ENCODE results near the gene PCBP3.
"Not testable (repeated sequence)": the region's sequence is repeated elsewhere in the genome, so short reads cannot be mapped to it uniquely, and the experiment has no call there.

The PCBP3 gene

GRCh38 chr21:45808663-45809062 is 165.1 kb downstream of the PCBP3 start:
- DNase-seq (ENCODE audit: low spot score), result not testable (repeated sequence)

DNA sequence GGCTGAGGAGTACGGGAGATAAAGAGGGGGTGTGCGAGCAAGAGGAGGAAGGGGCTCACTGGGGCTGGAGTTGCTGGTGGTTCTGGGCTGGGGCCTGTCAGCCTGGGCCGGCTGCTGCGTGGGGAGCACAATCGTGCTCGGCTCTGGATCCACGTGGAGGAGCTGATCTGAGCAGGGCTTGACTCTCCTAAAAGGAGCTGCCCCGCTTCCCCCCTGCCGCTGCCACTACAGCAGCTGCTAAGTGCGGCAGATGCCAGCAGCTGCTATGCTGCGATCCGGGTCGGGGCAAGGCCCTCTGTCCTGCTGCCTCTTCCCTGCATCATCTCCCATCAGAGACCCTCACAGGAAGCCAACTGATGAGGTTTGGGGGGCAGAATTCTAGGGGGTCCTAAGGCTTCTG is 165.9 kb downstream of the PCBP3 start:
- no peak for DNase-seq (ENCODE audit: low spot score)

DNA sequence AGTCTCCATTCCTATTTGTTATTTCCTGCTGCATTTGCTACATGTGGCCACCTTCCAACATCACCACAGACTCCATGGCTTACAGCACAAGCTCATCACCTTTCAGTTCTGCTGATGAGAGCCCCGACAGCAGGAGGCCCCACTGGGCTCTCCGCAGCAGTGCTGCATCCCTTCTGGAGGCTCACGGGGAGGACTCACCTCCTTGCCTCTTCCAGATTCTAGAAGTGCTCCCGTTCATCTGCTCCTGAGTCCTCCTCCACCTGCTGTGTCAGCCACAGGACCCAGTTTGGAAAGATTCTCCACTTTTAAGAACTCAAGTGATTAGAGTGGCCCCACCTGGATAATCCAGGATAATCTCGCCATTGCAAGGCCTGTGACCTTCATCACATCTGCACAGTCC is 167.6 kb downstream of the PCBP3 start:
- no peak for DNase-seq (ENCODE audit: low spot score)

- not testable (repeated sequence) for DNase-seq (ENCODE audit: low spot score)
Observed at GRCh38 chr21:45814210-45814940, 170.8 kb downstream of the PCBP3 start.

DNA sequence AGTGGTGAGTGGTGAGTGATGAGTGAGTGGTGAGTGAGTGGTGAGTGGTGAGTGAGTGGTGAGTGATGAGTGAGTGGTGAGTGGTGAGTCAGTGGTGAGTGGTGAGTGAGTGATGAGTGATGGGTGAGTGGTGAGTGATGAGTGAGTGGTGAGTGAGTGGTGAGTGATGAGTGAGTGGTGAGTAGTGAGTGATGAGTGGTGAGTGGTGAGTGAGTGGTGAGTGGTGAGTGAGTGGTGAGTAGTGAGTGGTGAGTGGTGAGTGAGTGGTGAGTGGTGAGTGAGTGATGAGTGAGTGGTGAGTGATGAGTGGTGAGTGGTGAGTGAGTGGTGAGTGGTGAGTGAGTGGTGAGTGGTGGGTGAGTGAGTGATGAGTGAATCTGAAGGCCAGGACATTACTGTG is 172.3 kb downstream of the PCBP3 start:
- not testable (repeated sequence) for DNase-seq (ENCODE audit: low spot score)

- DNase-seq (ENCODE audit: low spot score), result no peak
Observed at GRCh38 chr21:45816794-45817193, 173.3 kb downstream of the PCBP3 start.

DNA sequence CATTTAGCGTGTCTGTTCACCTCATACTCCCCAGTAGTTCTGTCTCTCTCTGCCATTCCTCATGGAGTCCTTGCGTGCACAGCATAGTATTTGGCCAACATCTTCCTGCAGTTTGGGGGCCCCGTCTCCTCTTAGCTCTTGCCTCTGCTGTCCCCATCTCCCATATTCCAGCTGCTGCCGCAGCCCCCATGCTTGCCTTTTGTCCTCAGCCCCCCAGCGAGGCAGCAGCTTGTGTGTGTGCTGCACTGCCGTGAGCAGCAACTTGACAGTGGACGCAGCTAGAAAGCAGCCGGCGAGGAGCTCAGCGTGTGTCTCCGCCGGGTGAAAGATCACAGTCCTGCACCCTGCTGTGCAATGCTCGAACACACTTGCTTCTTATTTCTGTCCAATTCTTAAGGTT is 173.8 kb downstream of the PCBP3 start:
- DNase-seq (ENCODE audit: low spot score), result no peak

DNA sequence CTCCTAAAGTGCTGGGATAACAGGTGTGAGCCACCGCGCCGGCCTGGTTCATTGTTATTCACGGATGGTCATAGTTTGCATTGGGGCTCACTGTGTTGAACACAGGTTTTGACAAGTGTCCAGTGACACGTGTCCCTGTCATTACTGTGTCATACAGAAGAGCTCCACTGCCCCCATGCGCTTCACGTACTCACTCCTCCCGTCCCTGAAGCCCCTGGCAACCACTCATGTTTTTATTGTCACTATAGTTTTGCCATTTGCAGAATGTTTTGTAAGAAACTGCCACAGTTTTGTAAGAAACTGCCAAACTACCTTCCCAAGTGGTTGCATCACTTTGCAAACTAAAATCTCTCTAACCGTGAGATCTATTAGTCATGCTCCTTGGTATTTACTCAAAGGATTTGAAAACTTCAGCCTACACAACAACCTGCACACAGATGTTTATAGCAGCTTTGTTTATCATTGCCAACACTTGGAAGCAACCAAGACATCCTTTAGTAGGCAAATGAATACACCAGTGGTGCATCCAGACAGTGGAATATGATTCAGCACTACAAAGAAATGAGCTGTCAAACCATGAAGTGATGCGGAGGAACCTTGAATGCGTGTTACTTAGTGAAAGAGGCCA is 174.9 kb downstream of the PCBP3 start:
- no peak for DNase-seq (ENCODE audit: low spot score)

DNA sequence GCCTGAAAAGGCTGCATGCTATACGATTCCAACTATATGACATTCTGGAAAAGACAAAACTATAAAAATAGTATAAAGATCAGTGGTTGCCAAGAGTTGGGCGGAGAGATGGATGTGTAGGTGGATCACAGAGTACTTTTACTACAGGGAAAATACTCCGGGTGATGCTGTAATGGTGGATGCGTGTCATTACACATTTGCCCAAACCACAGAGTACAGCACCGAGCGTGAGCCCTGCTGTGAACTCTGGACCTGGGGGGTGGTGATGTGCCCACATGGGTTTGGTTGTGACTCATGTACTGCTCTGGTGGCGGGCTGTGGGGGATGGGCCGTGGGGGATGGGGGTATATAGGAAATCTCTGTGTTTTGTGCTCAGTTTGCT is 175.4 kb downstream of the PCBP3 start:
- no peak for DNase-seq (ENCODE audit: low spot score)

DNA sequence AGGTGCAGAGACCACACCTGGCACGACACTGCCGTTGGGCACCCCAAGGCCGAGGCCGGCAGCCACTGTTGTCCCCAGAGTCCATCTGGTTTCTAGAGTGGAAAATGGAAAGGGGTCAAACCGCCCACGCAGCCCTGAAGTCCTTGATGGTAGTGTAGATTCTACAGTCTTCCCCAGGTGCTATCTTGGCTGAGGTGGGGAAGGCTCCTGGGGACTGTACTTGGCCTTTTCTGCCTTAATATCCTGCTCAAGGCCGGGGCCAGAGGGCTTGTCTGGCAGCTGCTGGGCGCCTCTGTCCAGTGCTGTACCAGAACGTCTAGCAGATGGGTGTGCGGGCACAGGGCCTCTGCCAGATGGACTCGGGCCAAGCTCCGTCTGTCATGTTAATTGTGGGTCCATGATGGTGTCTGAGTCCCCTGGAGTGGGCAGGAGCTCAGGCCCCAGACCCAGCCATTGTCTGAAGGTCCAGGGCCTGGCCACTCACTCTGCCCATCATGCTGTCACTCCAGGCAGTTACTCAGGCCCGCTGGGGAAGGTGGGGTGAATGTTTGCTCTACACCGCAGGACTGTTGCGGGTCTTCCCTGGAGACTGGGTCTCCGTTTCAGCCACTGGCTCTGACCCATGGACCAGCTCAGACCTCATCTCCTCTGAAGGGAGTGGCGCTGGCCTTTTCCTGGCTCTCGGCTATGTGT is 176.1 kb downstream of the PCBP3 start:
- no peak for DNase-seq (ENCODE audit: low spot score)

GRCh38 chr21:45820171-45821091 is 176.9 kb downstream of the PCBP3 start:
- peak; percentile 82 for DNase-seq (ENCODE audit: low spot score)

DNA sequence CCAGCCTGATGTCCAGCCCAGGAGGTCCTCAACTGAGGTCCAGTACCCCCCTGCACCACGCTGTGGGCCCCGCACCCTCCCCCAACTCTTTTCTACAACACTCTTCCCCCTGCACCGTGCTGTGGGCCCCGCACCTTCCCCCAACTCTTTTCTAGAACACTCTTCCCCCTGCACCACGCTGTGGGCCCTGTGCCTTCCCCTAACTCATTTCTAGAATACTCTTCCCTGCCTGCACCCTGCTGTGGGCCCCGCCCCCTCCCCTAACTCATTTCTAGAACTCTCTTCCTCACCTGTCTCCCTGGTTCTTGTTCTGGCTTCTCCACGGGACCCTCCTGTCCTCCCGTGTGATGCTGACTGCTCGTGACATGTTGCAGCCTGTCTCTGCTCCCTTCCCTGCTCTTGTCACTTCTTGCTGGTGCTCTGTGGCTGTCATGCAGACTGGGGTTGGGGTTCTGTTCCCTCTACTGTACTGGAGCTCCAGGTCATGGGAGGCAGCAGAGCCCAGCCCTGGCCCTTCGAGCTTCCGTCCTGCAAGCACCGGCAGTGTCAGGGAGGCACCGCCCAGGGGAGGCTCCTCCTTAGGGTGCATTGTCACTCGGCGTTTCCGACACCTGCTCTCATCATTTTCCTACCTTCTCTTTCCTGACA is 177.9 kb downstream of the PCBP3 start:
- no peak for DNase-seq (ENCODE audit: low spot score)

DNA sequence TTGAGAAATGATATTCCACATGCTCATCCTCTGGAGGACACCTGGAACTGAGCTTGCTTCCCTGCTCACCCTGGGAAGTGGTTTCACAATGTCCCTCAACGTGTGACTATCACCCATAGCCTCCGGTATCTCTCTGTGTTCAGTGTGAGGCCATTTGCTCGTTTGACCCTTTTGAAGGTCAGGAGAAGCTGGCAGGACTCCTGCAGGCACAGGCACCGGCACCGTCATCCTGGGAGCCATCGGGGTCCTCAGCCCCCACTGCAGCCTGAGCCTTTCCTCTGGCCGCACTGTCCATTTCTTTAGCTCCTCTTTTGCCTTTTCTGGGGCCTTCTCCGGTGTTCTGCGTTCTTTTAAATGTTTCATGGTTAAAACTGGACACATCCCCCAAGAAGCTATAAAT is 178.5 kb downstream of the PCBP3 start:
- no peak for DNase-seq (ENCODE audit: low spot score)

DNA sequence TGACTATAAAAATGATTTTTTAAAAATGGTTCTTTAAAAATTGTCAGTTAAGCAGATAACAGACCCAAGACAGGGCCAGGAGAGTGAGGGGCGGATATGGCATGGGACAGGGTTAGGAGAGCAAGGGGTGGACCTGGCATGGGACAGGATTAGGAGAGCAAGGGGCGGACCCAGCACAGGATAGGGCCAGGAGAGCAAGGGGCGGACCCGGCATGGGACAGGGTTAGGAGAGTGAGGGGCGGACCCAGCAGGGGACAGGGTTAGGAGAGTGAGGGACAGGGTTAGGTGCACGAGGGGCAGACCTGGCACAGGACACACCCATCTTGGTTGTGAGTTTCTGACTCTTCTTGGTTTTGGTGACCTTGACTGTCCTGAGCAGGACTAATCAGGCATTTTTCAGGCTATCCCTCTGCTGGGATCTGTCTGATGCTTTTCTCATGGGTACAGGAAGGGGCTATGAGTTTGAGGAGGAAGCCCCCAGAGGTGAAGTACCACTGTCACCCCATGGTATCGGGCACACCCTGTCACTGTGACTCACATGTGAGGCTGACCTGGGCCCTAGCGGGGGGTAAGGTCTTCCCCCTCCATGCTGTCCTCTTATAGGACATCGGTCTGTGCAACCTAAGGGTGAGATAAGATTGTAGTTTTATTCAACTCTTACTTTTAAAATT is 179.0 kb downstream of the PCBP3 start:
- no peak for DNase-seq (ENCODE audit: low spot score)

- DNase-seq (ENCODE audit: low spot score), result no peak
Observed at GRCh38 chr21:45823100-45823681, 179.7 kb downstream of the PCBP3 start.

DNA sequence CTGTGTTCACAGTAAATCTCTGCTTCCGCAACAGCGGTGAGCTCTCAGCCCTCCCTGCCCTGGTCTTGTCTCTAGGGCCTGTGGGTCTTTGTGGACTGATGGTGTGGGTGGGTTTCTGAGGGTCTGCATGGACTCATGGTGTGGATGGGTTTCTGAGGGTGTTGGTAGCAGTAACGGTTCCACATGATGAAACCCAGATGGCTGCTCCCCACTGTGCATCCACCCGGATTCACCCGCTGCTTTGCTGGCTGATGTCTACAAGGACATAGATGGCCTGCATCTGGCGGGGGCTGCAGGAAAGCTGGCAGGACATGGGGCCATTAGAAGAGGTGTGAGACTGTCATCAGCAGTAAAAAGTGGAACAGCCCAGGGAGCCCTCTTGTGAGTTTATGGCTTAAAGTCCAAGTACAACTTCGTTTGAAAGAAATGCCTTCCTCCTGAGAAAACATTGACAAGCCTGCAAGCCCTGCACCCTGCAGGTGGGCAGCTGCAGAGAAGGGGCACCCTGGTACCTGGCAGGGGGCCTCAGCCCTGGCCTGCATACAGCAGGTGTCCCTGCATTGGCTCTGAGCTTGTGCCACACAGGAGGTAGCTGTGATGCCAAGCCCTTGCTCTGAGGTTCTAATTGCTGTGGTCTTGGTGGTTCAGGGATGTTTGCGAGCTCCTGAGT is 181.2 kb downstream of the PCBP3 start:
- DNase-seq (ENCODE audit: low spot score), result no peak

GRCh38 chr21:45825219-45825618 is 181.7 kb downstream of the PCBP3 start:
- DNase-seq (ENCODE audit: low spot score), result no peak

DNA sequence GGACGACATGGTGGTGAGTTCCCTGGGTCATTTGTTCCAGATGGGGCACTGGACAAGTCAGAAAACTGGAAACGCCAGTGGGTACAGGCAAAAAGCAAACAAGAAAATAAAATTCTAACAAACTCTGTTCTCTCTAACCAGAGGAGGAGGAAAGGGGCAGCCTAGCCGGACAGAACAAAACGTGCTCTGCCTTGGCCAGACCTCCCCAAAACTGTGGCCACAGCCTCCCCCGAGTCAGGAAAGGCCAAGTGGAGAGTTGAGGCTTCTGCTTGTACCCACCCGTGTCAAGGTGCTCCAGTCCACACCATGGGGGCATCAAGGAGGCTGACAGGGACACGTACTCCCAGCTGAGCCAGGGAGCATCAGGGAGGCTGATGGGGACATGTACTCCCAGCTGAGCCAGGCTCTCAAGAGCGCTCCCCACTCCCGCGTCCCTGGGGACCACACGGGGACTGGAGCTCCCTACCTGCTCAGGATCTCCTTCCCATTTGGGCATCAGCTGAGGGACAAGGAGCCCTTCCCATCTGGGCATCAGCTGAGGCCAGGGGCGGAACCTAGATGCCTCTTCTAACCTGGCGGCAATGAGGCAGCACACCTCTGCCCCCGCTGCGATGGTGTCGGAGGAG is 183.3 kb downstream of the PCBP3 start:
- DNase-seq (ENCODE audit: low spot score), result no peak

- DNase-seq (ENCODE audit: low spot score), result no peak
Observed at GRCh38 chr21:45827302-45827692, 183.8 kb downstream of the PCBP3 start.
